Measurements from ENCODE around the gene MILR1. TPM values are rescaled to one million over a fixed set of nuclear protein-coding genes. Genes with fewer than 3 reads are reported as not detected.

Gene MILR1
- total RNA-seq, 1 experiment from 2014 or later, result 13.3 TPM

- Histone ChIP-seq H3K4me3 (ENCODE audit: low read length) (no peak overlapping the region), H3K27me3 (ENCODE audit: low read length) (no peaks in the 10 kb centered on the region), H4K20me1 (ENCODE audit: low read length) (no peaks in the 10 kb centered on the region), H3K36me3 (ENCODE audit: low read depth, low read length) (peaks cover 23% of the 10 kb centered on the region), H3K9ac (ENCODE audit: low read length) (no peak overlapping the region), H3K9me3 (ENCODE audit: low read length) (peaks cover 18% of the 10 kb centered on the region), H3K4me1 (ENCODE audit: insufficient read depth, low read length) (peaks cover 22% of the 10 kb centered on the region), H3F3A (ENCODE audit: low read length, unreplicated experiment) (peaks cover 3% of the 10 kb centered on the region), H3K9me2 (replicated peaks; ENCODE audit: low read length) (no peaks in the 10 kb centered on the region), H3K27ac (ENCODE audit: low read length) (no peak overlapping the region), H3K79me2 (ENCODE audit: low read length) (no peaks in the 10 kb centered on the region), H3K4me2 (ENCODE audit: low read length) (no peak overlapping the region), H2AFZ (ENCODE audit: low read length) (no peak overlapping the region)
- DNase-seq (no peak), ATAC-seq (no peak)
- BruUV-seq (replicated peaks), result no TSS peak
- ChIA-PET CTCF (no interaction called here), POLR2A (ENCODE audit: unreplicated experiment) (interaction anchor here (0.6 kb wide), 1 partner anchor 536 kb away, joined by 5 read pairs; no protein-coding TSS in a partner anchor)
- TF ChIP-seq, protein P1, sequence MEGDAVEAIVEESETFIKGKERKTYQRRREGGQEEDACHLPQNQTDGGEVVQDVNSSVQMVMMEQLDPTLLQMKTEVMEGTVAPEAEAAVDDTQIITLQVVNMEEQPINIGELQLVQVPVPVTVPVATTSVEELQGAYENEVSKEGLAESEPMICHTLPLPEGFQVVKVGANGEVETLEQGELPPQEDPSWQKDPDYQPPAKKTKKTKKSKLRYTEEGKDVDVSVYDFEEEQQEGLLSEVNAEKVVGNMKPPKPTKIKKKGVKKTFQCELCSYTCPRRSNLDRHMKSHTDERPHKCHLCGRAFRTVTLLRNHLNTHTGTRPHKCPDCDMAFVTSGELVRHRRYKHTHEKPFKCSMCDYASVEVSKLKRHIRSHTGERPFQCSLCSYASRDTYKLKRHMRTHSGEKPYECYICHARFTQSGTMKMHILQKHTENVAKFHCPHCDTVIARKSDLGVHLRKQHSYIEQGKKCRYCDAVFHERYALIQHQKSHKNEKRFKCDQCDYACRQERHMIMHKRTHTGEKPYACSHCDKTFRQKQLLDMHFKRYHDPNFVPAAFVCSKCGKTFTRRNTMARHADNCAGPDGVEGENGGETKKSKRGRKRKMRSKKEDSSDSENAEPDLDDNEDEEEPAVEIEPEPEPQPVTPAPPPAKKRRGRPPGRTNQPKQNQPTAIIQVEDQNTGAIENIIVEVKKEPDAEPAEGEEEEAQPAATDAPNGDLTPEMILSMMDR (conservative IDR thresholded peaks at IDR 0.05; ENCODE audit: low read depth, low read length), result no peak
- no peak for TF ChIP-seq EZH2 (IDR thresholded peaks at IDR 0.05; ENCODE audit: low read length, unreplicated experiment)
- TF ChIP-seq EZH2phosphoT487 (IDR thresholded peaks at IDR 0.05; ENCODE audit: borderline replicate concordance, low read length), result no peak
- intact Hi-C loops (cut with micrococcal nuclease), result no loop called here
Observed at GRCh38 chr17:64439956-64440355, 9.0 kb upstream of the MILR1 start.

DNA sequence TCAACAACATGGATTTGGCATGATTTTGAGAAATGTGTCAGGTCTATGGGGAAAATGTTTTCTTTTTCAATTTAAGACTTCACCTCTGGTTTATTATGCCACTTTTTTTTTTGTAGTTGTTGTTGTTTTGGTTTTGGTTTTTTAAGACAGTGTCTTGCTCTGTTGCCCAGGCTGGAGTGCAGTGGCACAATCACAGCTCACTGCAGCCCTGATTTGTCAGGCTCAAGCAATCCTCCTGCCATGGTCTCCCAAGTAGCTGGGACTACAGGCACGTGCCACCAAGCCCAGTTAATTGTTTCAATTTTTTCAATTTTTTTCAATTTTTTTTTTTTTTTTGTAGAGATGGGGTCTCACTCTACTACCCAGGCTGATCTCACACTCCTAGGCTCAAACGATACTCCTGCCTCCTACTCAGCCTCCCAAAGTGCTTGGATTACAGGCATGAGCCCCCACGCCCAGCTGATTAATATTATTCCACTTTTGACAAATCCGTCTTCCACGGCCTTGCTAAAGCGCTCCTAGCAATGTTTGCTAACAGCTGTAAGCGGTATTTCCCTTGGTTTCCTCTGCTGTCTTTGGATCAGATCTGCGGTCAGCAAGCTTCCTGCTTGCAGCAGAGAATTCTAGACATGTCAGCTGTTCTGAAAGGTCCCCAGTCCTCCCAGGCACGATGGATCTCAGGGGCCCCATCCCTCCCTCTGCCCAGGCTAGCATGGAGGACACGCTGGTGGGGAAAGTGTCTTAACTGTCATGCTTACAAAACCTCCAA lies 7.0 kb upstream of the MILR1 start:
- Histone ChIP-seq H2AFZ (ENCODE audit: low read length) (peak overlapping the region; percentile 13; the same call in 1 of the 2 replicates), H3K9me2 (replicated peaks; ENCODE audit: low read length) (no peaks in the 10 kb centered on the region), H3K9ac (ENCODE audit: low read length) (peak overlapping the region; percentile 47), H4K20me1 (ENCODE audit: low read length) (no peaks in the 10 kb centered on the region), H3K4me3 (ENCODE audit: low read length) (no peak overlapping the region), H3K79me2 (ENCODE audit: low read length) (no peaks in the 10 kb centered on the region), H3K9me3 (ENCODE audit: low read length) (peaks cover 15% of the 10 kb centered on the region), H3K4me2 (ENCODE audit: low read length) (peak overlapping the region; percentile 54), H3F3A (ENCODE audit: low read length, unreplicated experiment) (peaks cover 3% of the 10 kb centered on the region), H3K27me3 (ENCODE audit: low read length) (no peaks in the 10 kb centered on the region), H3K27ac (ENCODE audit: low read length) (peak overlapping the region; percentile 80), H3K4me1 (ENCODE audit: insufficient read depth, low read length) (peaks cover 22% of the 10 kb centered on the region), H3K36me3 (ENCODE audit: low read depth, low read length) (peaks cover 15% of the 10 kb centered on the region)
- TF ChIP-seq EZH2 (IDR thresholded peaks at IDR 0.05; ENCODE audit: low read length, unreplicated experiment) (no peak), EZH2phosphoT487 (IDR thresholded peaks at IDR 0.05; ENCODE audit: borderline replicate concordance, low read length) (no peak)
- TF ChIP-seq, protein P1 (conservative IDR thresholded peaks at IDR 0.05; ENCODE audit: low read depth, low read length), result no peak
- intact Hi-C loops (cut with micrococcal nuclease), result loop anchor here (2.0 kb wide), 1 partner anchor 21 kb away; no protein-coding TSS in a partner anchor
- ATAC-seq (no peak), DNase-seq (no peak)
- no TSS peak for BruUV-seq (replicated peaks)
- CTCF ChIA-PET, result interaction anchor here (0.7 kb wide), 1 partner anchor 44 kb away, joined by 10 read pairs; no protein-coding TSS in a partner anchor
- POLR2A ChIA-PET (ENCODE audit: unreplicated experiment), result no interaction called here
